Neural cell (in vitro differentiated cells): Measurements from ENCODE around the gene CLSTN3. TPM values are rescaled to one million over a fixed set of nuclear protein-coding genes. Genes with fewer than 3 reads are reported as not detected.
A peak's percentile ranks its signal among the peaks of the same experiment; 100 is the strongest.

ENCODE experiments used
- H2AFZ ChIP-seq: fragments of 200-600, 300-800 bp; sonication (generic), shearing (Covaris generic); 2 replicates; pipeline ENCODE4 v1.6.0; 2014; ENCODE audit warnings: low read depth, mild to moderate bottlenecking, antibody characterized with exemption, low read length, moderate library complexity
- H3F3A ChIP-seq: fragments of 200-600 bp; shearing (Covaris generic); 2 replicates; pipeline ENCODE4 v1.6.1; 2016; ENCODE audit warnings: mild to moderate bottlenecking, moderate library complexity, mixed read lengths, antibody characterized with exemption, low read length; ENCODE audit not compliant: insufficient read depth, poor library complexity, severe bottlenecking
- H3K27ac ChIP-seq: fragments of 200-600, 300-800 bp; sonication (generic), shearing (Covaris generic); 2 replicates; pipeline ENCODE4 v1.5.1; 2014; ENCODE audit warnings: mild to moderate bottlenecking, low read length, moderate library complexity
- H3K27me3 ChIP-seq: fragments of 300-800, 200-600 bp; sonication (generic), shearing (Covaris generic); 2 replicates; pipeline ENCODE4 v1.6.0; 2014; ENCODE audit warnings: mild to moderate bottlenecking, low read depth, low read length, moderate library complexity; ENCODE audit not compliant: insufficient read depth
- H3K36me3 ChIP-seq: fragments of 300-800, 200-600 bp; sonication (generic), shearing (Covaris generic); 2 replicates; pipeline ENCODE4 v1.5.1; 2014; ENCODE audit warnings: mild to moderate bottlenecking, antibody characterized with exemption, low read length, moderate library complexity; ENCODE audit not compliant: insufficient read depth
- H3K4me2 ChIP-seq: fragments of 300-800, 200-600 bp; sonication (generic), shearing (Covaris generic); 2 replicates; pipeline ENCODE4 v1.6.0; 2014; ENCODE audit warnings: mild to moderate bottlenecking, low read length
- H3K4me3 ChIP-seq: fragments of 300-800, 200-600 bp; sonication (generic), shearing (Covaris generic); 2 replicates; pipeline ENCODE4 v1.5.1; 2014; ENCODE audit warnings: mild to moderate bottlenecking, low read length, moderate library complexity
- H3K79me2 ChIP-seq: fragments of 200-600 bp; shearing (Covaris generic); replicated peaks from 2 replicates; pipeline ENCODE4 v1.6.0; 2014; ENCODE audit warnings: mild to moderate bottlenecking, low read length, moderate library complexity; ENCODE audit not compliant: insufficient read depth
- H3K9ac ChIP-seq: fragments of 300-800, 200-600 bp; sonication (generic), shearing (Covaris generic); 2 replicates; pipeline ENCODE4 v1.6.1; 2016; ENCODE audit warnings: mild to moderate bottlenecking, low read length, mixed read lengths
- H3K9me2 ChIP-seq: fragments of 200-600 bp; shearing (Covaris generic); 2 replicates; pipeline ENCODE4 v1.6.1; 2016; ENCODE audit warnings: mild to moderate bottlenecking, low read length, mixed read lengths; ENCODE audit not compliant: insufficient read depth
- H3K9me3 ChIP-seq: fragments of 200-600, 300-800 bp; sonication (generic), shearing (Covaris generic); 2 replicates; pipeline ENCODE4 v1.6.1; 2016; ENCODE audit warnings: mild to moderate bottlenecking, mixed run types, low read length, moderate library complexity, mixed read lengths
- H4K20me1 ChIP-seq: fragments of 200-600 bp; shearing (Covaris generic); 2 replicates; pipeline ENCODE4 v1.6.1; 2016; ENCODE audit warnings: mild to moderate bottlenecking, mixed run types; ENCODE audit not compliant: insufficient read depth
- EP300 ChIP-seq: fragments of 450-650 bp; conservative IDR thresholded peaks from 2 replicates; pipeline ENCODE4 v1.6.1; 2014; ENCODE audit warnings: antibody characterized with exemption, mild to moderate bottlenecking, moderate library complexity; ENCODE audit not compliant: poor library complexity, severe bottlenecking
- EZH2 ChIP-seq: fragments of 200-600, 300-800 bp; shearing (Covaris generic), sonication (generic); IDR thresholded peaks from 2 replicates; pipeline ENCODE4 v1.6.1; 2014; ENCODE audit warnings: antibody characterized with exemption, low read length, borderline replicate concordance, mild to moderate bottlenecking; ENCODE audit not compliant: insufficient read depth, poor library complexity, severe bottlenecking
- MXI1 ChIP-seq: fragments of 450-650 bp; conservative IDR thresholded peaks from 2 replicates; pipeline ENCODE4 v1.6.1; 2014; ENCODE audit warnings: antibody characterized with exemption, mild to moderate bottlenecking; ENCODE audit not compliant: poor library complexity, severe bottlenecking
- RAD21 ChIP-seq: fragments of 450-650 bp; conservative IDR thresholded peaks from 2 replicates; pipeline ENCODE4 v1.6.1; 2014; ENCODE audit warnings: antibody characterized with exemption, mild to moderate bottlenecking, moderate library complexity
- SMC3 ChIP-seq: fragments of 450-650 bp; conservative IDR thresholded peaks from 2 replicates; pipeline ENCODE4 v1.6.1; 2014; ENCODE audit warnings: antibody characterized with exemption, mild to moderate bottlenecking, moderate library complexity; ENCODE audit not compliant: poor library complexity
- TAF1 ChIP-seq: IDR thresholded peaks from 2 replicates; pipeline ENCODE4 v1.6.1; 2012; ENCODE audit warnings: low read depth
- polyA plus RNA-seq: library from polyadenylated mRNA; depleted of rRNA; stranded (reverse); fragments of >200 nt; gene quantifications from 2 replicates; pipeline ENCODE4 v1.2.3, GENCODE V29; 2014
- TF ChIP-seq, protein P1 (sequence below): IDR thresholded peaks from 2 replicates; pipeline ENCODE4 v1.6.1; 2012; ENCODE audit warnings: borderline replicate concordance
- TF ChIP-seq, protein P2 (sequence below): fragments of 450-650 bp; IDR thresholded peaks from 2 replicates; pipeline ENCODE4 v1.5.1; 2014; ENCODE audit warnings: antibody characterized with exemption, mild to moderate bottlenecking, moderate library complexity; ENCODE audit not compliant: poor library complexity, severe bottlenecking

CLSTN3 gene
- polyA plus RNA-seq, 1 donor from 2014 or later, result 61.0 TPM

DNA sequence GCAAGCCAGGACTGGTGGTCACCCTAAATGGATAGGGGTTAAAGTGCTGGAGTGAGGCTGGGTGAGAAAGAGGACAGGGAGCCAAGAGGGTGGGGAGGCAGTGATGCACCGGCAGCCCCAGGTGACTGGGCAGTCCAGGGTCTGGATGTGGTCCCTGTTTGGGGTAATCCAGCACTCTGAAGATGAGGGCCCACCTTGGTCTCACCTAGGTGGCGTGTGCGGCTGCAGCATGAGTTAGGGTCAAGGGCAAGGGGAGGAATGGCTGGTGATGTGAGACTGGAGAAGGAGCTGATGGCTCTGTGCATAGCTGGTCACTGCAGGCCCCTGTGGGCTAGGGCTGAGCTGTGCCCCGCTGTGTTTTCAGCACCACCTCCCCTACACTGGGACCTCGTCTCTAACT, 19.5 kb upstream of the CLSTN3 start:
- Histone ChIP-seq H2AFZ (no peak overlapping the region), H3K9me3 (no peaks in the 10 kb centered on the region), H3F3A (no peaks in the 10 kb centered on the region), H3K79me2 (no peaks in the 10 kb centered on the region), H3K4me2 (no peak overlapping the region), H3K4me3 (no peak overlapping the region), H4K20me1 (no peaks in the 10 kb centered on the region), H3K36me3 (no peaks in the 10 kb centered on the region), H3K9ac (no peak overlapping the region), H3K9me2 (no peaks in the 10 kb centered on the region), H3K27ac (no peak overlapping the region), H3K27me3 (no peaks in the 10 kb centered on the region)
- TF ChIP-seq, protein P1, sequence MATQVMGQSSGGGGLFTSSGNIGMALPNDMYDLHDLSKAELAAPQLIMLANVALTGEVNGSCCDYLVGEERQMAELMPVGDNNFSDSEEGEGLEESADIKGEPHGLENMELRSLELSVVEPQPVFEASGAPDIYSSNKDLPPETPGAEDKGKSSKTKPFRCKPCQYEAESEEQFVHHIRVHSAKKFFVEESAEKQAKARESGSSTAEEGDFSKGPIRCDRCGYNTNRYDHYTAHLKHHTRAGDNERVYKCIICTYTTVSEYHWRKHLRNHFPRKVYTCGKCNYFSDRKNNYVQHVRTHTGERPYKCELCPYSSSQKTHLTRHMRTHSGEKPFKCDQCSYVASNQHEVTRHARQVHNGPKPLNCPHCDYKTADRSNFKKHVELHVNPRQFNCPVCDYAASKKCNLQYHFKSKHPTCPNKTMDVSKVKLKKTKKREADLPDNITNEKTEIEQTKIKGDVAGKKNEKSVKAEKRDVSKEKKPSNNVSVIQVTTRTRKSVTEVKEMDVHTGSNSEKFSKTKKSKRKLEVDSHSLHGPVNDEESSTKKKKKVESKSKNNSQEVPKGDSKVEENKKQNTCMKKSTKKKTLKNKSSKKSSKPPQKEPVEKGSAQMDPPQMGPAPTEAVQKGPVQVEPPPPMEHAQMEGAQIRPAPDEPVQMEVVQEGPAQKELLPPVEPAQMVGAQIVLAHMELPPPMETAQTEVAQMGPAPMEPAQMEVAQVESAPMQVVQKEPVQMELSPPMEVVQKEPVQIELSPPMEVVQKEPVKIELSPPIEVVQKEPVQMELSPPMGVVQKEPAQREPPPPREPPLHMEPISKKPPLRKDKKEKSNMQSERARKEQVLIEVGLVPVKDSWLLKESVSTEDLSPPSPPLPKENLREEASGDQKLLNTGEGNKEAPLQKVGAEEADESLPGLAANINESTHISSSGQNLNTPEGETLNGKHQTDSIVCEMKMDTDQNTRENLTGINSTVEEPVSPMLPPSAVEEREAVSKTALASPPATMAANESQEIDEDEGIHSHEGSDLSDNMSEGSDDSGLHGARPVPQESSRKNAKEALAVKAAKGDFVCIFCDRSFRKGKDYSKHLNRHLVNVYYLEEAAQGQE, result no peak

DNA sequence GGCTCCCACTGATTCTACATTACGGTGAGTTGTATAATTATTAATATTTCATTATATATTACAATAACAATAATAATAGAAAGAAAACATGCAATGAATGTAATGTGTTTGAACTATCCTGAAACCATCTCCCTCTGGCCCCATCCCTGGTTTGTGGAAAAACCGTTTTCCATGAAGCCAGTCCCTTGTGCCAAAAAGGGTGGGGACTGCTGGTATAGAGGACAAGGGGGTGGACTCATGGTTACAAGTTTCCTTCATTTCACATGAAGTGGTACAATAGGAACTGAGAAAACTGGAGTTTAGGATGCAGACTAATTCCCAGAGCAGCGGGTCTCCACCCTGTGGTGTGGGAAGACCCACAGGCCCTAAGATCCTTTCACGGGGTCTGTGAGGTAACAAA, 18.1 kb upstream of the CLSTN3 start:
- H3K9ac ChIP-seq, result peak overlapping the region; percentile 20
- no peaks in the 10 kb centered on the region for H3K9me2 ChIP-seq
- H3K36me3 ChIP-seq, result no peaks in the 10 kb centered on the region
- no peak overlapping the region for H3K4me2 ChIP-seq
- H3K27me3 ChIP-seq, result no peaks in the 10 kb centered on the region
- no peak overlapping the region for H3K27ac ChIP-seq
- no peaks in the 10 kb centered on the region for H3K79me2 ChIP-seq
- H3K9me3 ChIP-seq, result no peaks in the 10 kb centered on the region
- no peak overlapping the region for H2AFZ ChIP-seq
- no peaks in the 10 kb centered on the region for H3F3A ChIP-seq
- H4K20me1 ChIP-seq, result no peaks in the 10 kb centered on the region
- TF ChIP-seq MXI1, result no peak
- no peak overlapping the region for H3K4me3 ChIP-seq

DNA sequence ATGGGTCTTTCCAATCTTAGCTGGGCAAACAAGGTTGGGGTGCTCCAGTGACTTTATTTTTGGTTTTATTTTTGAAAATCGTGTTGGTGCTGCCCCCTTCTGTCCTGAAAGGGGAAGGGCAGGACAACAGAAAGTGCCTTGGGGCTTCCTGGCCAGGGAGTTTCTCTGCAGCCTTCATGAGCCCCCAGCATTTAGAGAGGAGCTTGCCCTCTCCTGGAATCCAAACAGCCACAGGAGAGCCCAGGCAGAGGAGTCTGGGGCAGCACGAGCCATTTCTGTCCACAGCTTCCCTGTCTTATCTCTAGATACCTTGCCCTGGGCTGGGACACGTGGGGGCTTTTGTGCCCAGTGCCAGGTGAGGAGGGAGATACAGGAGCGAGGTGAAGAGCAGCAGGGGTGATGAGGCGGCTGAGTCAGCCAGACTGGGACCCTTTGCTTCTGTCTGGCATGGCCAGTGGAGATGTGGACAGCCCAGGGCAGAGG, 16.7 kb upstream of the CLSTN3 start:
- no peaks in the 10 kb centered on the region for H4K20me1 ChIP-seq
- no peaks in the 10 kb centered on the region for H3K27me3 ChIP-seq
- H3K9me3 ChIP-seq, result no peaks in the 10 kb centered on the region
- no peak overlapping the region for H3K9ac ChIP-seq
- no peak overlapping the region for H3K27ac ChIP-seq
- TF ChIP-seq EP300 (no peak), SMC3 (peak; percentile 85), MXI1 (peak; percentile 2), EZH2 (no peak), RAD21 (peak; percentile 77), TAF1 (no peak)
- TF ChIP-seq, protein P1, result no peak
- TF ChIP-seq, protein P2, sequence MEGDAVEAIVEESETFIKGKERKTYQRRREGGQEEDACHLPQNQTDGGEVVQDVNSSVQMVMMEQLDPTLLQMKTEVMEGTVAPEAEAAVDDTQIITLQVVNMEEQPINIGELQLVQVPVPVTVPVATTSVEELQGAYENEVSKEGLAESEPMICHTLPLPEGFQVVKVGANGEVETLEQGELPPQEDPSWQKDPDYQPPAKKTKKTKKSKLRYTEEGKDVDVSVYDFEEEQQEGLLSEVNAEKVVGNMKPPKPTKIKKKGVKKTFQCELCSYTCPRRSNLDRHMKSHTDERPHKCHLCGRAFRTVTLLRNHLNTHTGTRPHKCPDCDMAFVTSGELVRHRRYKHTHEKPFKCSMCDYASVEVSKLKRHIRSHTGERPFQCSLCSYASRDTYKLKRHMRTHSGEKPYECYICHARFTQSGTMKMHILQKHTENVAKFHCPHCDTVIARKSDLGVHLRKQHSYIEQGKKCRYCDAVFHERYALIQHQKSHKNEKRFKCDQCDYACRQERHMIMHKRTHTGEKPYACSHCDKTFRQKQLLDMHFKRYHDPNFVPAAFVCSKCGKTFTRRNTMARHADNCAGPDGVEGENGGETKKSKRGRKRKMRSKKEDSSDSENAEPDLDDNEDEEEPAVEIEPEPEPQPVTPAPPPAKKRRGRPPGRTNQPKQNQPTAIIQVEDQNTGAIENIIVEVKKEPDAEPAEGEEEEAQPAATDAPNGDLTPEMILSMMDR, result peak; percentile 86
- H3K4me2 ChIP-seq, result no peak overlapping the region
- no peaks in the 10 kb centered on the region for H3K79me2 ChIP-seq
- H3K36me3 ChIP-seq, result no peaks in the 10 kb centered on the region
- H3F3A ChIP-seq, result no peaks in the 10 kb centered on the region
- no peak overlapping the region for H3K4me3 ChIP-seq
- no peak overlapping the region for H2AFZ ChIP-seq
- H3K9me2 ChIP-seq, result no peaks in the 10 kb centered on the region
